GM21526 (cell line): ENCODE data around the gene ZSWIM2.
"Not testable (repeated sequence)": the region's sequence is repeated elsewhere in the genome, so short reads cannot be mapped to it uniquely, and the experiment has no call there.

Source experiments
- ATAC-seq: cut with Tn5 transposase; IDR thresholded peaks from one replicate; pipeline ENCODE4 v1.9.1; 2021; ENCODE audit warnings: moderate library complexity; ENCODE audit not compliant: unreplicated experiment, low FRiP score

ZSWIM2 gene

GRCh38 chr2:186852508-186852907 lies 3.5 kb upstream of the ZSWIM2 start:
- ATAC-seq = no peak

- ATAC-seq = no peak
Observed at GRCh38 chr2:186842373-186842772, 6.6 kb downstream of the ZSWIM2 start.

DNA sequence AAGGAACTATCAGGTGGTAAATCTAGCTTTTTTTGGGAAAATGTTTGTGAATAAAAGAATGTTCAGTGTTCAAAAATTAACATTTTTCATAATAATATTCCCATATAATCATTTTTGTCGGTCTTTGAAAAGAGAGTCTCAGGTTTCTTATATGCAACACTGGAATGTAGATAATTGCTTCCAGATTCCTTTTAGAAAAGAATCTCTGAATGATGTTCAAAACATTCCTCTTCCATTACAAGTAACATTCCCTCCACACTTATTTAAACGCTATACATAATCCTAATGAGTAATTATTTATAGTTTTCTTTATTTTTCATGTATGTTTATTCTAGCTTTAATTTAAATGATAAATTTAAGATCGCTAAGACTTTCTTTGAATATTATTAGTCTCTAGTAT lies 7.0 kb downstream of the ZSWIM2 start:
- ATAC-seq = no peak

DNA sequence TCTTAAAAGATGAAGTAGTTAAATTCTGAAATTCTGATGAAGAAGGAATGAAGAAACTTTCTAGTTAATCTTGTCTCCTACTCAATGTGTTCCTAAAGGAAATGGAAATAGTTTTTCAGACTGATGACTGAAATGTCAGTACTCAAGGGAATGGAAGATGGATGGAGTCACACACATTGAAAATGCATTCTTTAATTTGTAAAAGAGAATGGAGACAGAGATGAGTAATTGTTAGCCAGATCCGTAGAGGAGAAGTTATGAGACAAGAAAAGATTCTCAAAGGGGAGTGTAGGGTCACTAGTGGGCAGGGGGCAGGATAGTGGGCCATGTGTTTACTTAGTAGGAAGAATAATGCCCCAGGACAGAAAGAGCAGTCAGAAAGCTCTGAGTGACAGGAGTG lies 13.3 kb downstream of the ZSWIM2 start:
- ATAC-seq = no peak

GRCh38 chr2:186827862-186828492 lies 21.0 kb downstream of the ZSWIM2 start:
- ATAC-seq = no peak

GRCh38 chr2:186827411-186827810 lies 21.6 kb downstream of the ZSWIM2 start:
- no peak for ATAC-seq

DNA sequence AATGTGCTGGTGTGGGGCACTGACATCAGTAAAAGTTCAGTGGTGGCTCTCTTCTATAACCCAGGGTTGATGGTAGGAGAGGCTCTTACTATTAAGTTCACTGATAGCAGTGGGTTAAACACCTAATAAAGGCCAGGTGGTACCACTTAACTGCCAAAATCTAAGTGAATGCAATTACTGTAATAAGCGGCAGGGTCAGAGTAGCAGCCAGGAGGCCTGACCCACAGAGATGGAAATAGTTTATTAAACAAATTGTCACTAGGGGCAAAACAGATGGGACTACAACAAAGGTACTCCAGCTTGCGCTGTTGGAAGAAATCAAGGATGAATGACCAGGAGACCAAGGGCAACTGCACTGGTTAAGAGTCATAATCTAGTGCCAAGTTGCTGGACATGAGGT lies 26.6 kb downstream of the ZSWIM2 start:
- no peak for ATAC-seq

GRCh38 chr2:186820303-186820702 lies 28.7 kb downstream of the ZSWIM2 start:
- ATAC-seq = no peak

GRCh38 chr2:186811760-186812159 lies 37.2 kb downstream of the ZSWIM2 start:
- ATAC-seq = not testable (repeated sequence)

DNA sequence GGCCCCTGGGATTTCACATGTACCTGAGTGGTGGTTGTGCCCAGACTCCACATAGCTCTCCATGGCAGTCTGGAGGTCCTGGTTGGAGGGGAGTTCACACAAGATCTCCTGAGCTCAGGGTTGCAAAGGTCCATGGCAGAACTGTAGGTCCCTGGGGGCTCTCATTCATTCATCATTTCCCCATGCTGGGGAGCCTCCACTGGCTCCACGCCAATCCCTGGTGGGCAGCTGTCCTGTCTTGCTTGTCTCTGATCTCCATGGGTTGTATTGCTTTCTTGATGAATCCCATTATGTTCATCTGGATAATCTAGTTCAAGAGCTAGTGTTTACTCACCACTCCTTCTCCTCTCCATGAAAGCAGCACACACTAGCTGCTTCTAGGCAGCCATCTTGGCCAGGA lies 42.4 kb downstream of the ZSWIM2 start:
- ATAC-seq = no peak

DNA sequence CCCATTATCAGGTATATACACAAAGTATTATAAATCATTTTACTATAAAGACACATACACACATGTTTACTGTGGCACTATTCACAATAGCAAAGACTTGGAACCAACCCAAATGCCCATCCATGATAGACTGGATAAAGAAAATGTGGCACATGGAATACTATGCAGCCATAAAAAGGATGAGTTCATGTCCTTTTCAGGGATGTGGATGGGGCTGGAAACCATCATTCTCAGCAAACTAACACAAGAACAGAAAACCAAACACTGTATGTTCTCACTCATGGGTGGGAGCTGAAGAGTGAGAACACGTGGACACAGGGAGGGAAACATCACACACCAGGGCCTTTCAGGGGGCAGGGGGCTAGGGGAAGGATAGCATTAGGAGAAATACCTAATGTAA lies 50.4 kb downstream of the ZSWIM2 start:
- not testable (repeated sequence) for ATAC-seq

GRCh38 chr2:186784930-186785329 lies 64.0 kb downstream of the ZSWIM2 start:
- no peak for ATAC-seq

DNA sequence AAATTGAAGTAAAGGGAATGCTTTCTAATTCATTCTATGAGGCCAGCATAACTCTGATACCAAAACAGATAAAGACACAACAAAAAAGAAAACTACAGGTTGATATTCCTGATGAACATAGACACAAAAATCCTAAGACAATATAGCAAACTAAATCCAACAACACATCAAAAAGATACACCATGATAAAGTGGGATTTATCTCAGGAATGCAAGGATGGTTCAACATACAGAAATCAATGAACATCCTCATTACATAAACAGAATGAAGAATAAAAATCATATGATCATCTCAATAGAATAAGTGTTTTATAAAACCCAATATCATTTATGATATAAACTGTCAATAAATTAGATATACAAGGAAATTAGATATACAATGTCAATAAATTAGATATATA lies 65.7 kb downstream of the ZSWIM2 start:
- no peak for ATAC-seq

DNA sequence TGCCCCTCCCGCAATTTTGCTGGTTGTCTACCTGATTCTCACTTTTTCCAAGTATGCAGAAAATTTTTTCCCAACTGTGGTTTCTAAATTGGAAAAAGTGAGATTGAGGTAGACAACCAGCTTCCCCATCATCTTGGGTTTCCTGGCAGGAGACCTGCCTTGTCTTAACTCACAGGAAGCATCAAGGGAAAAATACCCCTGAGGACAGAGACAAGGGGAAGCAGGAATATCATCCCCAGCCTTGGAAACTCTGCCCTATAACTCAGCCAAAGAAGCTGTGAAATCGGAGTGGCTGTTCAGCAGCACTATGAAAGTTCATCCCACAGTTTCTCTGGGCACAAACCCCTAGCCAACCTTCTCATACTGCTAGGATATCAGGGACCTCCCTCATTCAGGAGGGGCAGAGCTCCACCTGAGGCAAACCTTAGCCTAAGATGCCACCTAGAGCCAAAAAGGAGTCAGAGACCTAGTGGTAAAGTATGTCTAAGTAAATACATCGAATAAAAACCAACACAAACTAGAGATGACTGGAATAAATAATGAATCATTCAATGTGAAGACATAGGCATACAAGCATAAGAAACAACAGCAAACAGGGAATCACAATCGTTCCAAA lies 68.2 kb downstream of the ZSWIM2 start:
- ATAC-seq = no peak
